ENCODE results near the gene LAPTM4A.
"Not testable (repeated sequence)": the region's sequence is repeated elsewhere in the genome, so short reads cannot be mapped to it uniquely, and the experiment has no call there.

The LAPTM4A gene

GRCh38 chr2:20076757-20077156 is 25.3 kb upstream of the LAPTM4A start:
- no peak for DNase-seq (ENCODE audit: low read depth in 2 of 2)

- no peak for DNase-seq (ENCODE audit: low read depth in 2 of 2)
These were observed 23.5 kb upstream of the LAPTM4A start for GRCh38 chr2:20074901-20075300.

GRCh38 chr2:20074046-20074648 is 22.7 kb upstream of the LAPTM4A start:
- DNase-seq (ENCODE audit: low read depth in 2 of 2), result not testable (repeated sequence)

- DNase-seq (ENCODE audit: low read depth in 2 of 2), result no peak
These were observed 22.0 kb upstream of the LAPTM4A start for GRCh38 chr2:20073460-20073859.

- DNase-seq (ENCODE audit: low read depth in 2 of 2), result no peak
These were observed 21.2 kb upstream of the LAPTM4A start for GRCh38 chr2:20072436-20073158.

- no peak for DNase-seq (ENCODE audit: low read depth in 2 of 2)
These were observed 20.3 kb upstream of the LAPTM4A start for GRCh38 chr2:20071397-20072383.

GRCh38 chr2:20069756-20070155 is 18.3 kb upstream of the LAPTM4A start:
- no peak for DNase-seq (ENCODE audit: low read depth in 2 of 2)

DNA sequence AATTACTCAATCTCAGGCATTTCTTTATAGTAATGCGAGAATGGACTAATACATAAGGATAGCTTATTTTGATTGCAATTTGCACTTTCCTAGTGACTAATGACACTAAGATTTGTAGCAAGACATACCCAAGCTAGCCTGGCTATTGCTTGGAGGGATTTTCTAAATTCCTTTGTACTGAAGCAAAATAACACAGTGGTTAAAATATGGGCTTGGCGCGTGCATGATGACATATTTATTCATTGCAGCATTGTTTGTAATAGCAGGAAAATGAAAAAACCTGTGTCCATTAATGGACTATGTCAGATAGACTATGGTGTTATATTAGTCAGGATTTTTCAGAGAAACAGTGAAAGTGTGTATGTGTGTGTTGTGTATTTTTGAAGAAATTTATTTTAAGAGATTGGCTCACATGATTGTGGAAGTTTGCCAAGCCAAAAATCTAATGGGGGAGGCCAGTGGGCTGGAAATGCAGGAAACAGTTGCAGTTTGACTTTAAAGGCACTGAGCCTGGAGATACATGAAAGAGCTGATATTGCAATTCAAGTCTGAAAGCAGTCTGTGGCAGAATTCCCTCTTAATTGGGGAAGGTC is 16.7 kb upstream of the LAPTM4A start:
- DNase-seq (ENCODE audit: low read depth in 2 of 2), result no peak

DNA sequence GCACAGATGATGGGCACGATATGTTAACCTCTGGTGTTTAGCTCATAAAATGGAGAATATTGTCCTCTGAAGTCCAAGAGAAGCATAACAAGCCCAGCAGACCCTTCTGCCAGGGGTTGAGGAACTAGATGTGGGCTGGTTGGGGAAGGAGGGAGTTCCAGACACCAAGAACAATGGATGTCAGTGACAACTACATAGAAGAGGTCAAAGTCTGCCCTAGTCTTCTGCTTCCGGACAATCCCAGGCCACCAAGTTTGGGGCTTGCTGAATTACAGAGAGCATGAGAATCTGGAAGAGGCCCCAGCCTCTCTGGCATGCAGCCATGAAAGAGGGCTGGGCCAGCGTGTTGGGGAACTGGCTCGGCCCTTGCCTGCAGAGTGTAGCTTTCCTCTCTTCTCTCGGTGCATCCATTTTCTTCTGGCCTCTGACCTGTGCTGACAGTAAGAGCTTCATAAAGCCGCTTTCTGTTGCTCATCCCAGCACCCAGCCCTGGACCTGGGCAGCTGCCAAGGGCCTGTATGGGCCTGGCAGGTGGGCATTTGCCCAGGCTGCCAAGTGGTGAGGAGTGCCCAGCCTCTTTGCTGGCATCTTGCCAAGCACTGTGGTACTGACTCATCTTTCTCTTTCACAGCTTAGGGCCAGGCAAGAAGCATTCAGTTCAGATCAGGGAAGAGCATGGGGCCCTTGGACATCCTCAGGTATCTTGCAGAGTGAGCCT is 14.6 kb upstream of the LAPTM4A start:
- DNase-seq (ENCODE audit: low read depth in 2 of 2), result no peak

GRCh38 chr2:20064841-20065240 is 13.4 kb upstream of the LAPTM4A start:
- no peak for DNase-seq (ENCODE audit: low read depth in 2 of 2)

GRCh38 chr2:20064421-20064820 is 13.0 kb upstream of the LAPTM4A start:
- DNase-seq (ENCODE audit: low read depth in 2 of 2), result no peak

- no peak for DNase-seq (ENCODE audit: low read depth in 2 of 2)
These were observed 11.5 kb upstream of the LAPTM4A start for GRCh38 chr2:20062615-20063545.

DNA sequence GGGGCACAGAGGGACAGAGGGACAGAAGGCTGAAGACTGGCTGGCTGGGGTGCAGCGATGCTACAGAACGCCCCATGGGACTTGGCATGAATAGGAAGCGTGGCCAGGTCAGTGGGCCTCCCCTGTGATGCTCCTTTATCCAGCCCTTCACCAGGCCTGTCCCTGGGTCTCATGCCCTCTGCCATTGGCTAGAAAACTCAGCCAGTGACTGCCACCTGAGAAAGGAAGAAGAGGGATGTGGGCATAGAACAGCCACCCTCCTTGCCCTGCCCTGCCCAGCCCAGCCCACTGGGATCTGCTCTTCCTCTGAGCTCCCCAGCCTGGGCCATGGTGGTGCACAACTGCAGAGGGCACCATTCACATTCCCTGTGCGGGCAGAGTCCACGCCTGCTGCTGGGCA is 10.5 kb upstream of the LAPTM4A start:
- DNase-seq (ENCODE audit: low read depth in 2 of 2), result no peak

GRCh38 chr2:20061476-20061875 is 10.0 kb upstream of the LAPTM4A start:
- no peak for DNase-seq (ENCODE audit: low read depth in 2 of 2)

GRCh38 chr2:20060106-20060505 is 8.7 kb upstream of the LAPTM4A start:
- no peak for DNase-seq (ENCODE audit: low read depth in 2 of 2)

DNA sequence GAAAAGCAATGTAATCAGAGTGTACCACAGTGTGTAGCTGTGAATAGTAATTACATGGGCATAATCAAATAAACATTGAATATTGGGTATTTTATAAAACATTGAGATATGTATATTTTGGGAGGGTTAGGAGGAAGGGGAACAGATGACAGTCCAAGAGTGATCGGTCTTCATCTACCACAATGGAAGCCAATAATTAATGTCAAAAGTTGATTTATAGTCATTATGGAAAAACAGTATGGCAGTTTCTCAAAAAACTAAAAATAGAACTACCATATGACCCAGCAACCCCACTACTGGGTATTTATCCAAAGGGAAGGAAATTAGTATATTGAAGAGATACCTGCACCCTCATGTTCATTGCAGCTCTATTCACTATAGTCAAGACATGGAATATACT is 5.8 kb upstream of the LAPTM4A start:
- DNase-seq (ENCODE audit: low read depth in 2 of 2), result no peak

- DNase-seq (ENCODE audit: low read depth in 2 of 2), result no peak
These were observed 3.5 kb upstream of the LAPTM4A start for GRCh38 chr2:20054931-20055330.

DNA sequence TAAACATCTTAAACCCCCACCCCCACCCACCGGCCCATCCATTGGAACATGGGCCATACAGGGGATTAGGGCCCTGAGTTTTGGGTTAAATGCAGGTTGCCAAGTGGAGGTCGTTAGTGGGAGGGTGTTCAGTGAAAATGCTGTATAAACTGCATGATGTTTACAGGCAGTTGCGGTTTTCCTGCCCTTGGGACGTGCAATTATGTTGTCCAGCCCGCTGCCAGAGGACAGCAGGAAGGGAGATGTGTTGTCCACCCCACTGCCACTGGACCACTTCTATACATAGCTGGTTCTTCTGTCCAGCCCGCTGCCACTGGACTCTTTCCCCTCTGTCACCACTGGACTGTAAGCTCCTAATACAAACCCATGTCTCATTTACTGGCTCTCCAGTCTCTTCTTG is 2.7 kb upstream of the LAPTM4A start:
- no peak for DNase-seq (ENCODE audit: low read depth in 2 of 2)

DNA sequence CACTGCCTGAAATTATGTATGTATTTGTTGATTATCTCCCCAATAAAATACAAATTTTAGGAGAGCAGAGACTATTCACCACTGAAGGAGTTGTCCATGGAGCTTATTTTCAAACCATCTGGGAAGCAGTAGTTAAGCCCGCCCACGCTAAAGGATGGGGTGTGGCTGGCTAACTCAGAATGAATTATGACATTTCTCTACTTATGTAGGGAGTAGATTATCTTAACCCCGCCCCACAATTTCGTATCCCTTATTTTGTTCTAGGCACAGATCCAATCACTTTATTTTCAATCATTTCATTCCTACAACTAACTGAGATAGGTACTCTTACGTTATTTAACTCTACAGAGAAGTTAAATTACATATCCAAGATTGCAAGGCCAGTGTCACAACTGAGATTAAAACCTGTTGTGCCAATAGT is 1.4 kb upstream of the LAPTM4A start:
- no peak for DNase-seq (ENCODE audit: low read depth in 2 of 2)

GRCh38 chr2:20052229-20052851 is 912 bp upstream of the LAPTM4A start:
- DNase-seq (ENCODE audit: low read depth in 2 of 2), result no peak

All from activated CD8-positive, alpha-beta memory T cell treated with anti-CD3 and anti-CD28 coated beads for 4 hours (primary cell).